ENCODE results near the gene DGKQ. TPM values are rescaled to one million over a fixed set of nuclear protein-coding genes. Genes with fewer than 3 reads are reported as not detected.
A peak's percentile ranks its signal among the peaks of the same experiment; 100 is the strongest.

DGKQ gene
- total RNA-seq, 1 donor from 2014 or later, result 15.4 TPM

DNA sequence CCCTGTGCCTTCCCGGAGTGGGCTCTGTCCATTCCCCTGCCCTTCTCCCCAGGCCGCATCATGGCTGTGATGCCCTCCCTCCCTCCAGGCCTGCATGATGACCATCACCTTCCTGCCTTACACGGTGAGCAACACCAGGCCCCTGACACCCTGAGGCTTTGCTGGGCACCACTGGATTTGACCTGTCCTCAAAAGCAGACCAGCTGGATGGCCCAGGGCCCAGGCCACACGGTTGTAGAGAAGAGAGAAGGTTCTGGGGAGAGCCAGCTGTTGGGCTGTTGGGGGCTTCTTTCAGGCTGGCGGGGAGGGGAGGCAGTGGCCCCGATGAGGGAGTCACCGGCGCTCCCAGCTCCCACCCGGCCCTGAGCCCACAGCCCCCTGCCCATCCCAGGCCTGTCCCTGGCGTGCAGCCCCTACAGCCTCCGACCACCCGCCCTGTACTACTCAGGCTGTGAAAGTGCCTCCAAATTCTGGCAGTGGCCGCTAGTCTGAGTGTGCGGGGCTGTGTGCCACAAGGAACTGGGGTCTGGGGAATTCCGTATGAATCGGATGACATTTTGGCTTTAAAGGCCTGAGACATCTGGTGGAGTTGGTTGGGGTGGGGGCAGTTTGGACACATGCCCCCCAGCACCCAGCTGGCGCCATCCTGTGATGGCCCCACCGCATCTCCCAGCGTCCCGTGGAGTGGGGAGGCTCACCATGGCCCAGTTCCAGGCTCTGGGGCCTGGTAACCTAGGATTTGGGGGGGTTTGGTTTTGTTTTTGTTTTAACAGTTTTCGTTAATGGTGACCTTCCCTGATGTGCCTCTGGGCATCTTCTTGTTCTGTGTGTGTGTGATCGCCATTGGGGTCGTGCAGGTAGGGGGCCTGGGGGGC, 21.5 kb downstream of the DGKQ start:
- Mint-ChIP-seq H3K4me1 (ENCODE audit: low read depth) (no peaks in the 10 kb centered on the region), H3K27me3 (ENCODE audit: low read depth) (no peaks in the 10 kb centered on the region), H3K36me3 (ENCODE audit: low read depth) (peaks cover 7% of the 10 kb centered on the region), H3K4me3 (ENCODE audit: unreplicated experiment) (no peak overlapping the region), H3K27ac (ENCODE audit: unreplicated experiment) (no peak overlapping the region), H3K9me3 (ENCODE audit: low read depth) (no peaks in the 10 kb centered on the region)
- peak; percentile 85 for DNase-seq (ENCODE audit: low spot score)
- no peak for TF ChIP-seq CTCF (IDR thresholded peaks at IDR 0.05)

- no peak for TF ChIP-seq CTCF (IDR thresholded peaks at IDR 0.05)
- H3K4me1 Mint-ChIP-seq (ENCODE audit: low read depth), result no peaks in the 10 kb centered on the region
- H3K4me3 Mint-ChIP-seq (ENCODE audit: unreplicated experiment), result no peak overlapping the region
Observed at GRCh38 chr4:951186-951585, 22.2 kb downstream of the DGKQ start.

DNA sequence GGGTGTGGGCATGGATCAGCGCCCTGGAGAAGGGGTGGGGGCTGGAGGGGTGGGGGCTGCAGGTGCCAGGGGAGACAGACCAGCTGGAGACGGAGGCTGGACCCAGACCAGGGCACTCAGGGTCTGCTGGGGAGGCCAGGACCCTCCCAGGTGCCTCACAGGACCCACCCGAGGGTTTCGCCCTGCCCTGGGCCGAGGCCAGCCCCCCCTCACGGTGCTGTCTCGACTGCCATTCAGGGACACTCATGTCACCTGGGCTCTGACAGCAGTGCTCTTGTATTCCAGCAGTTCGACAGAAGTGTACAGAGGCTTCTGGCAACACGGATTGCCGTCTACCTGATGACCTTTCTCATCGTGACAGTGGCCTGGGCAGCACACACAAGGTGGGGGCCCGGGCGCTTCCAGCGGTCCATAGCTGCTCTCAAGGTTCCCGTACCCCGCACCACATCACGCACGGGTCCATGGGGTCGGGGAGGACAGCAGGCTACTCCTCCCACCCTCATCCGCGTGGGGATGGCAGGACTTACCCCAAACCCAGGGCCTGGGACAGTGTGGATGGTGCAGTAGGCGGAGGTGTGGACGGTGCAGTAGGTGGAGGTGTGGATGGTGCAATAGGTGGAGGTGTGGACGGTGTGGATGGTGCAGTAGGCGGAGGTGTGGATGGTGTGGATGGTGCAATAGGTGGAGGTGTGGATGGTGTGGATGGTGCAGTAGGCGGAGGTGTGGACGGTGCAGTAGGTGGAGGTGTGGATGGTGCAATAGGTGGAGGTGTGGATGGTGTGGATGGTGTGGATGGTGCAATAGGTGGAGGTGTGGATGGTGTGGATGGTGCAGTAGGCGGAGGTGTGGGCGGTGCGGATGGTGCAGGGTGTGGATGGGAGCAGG, 23.0 kb downstream of the DGKQ start:
- peak; percentile 87 for DNase-seq (ENCODE audit: low spot score)
- Mint-ChIP-seq H3K27ac (ENCODE audit: unreplicated experiment) (no peak overlapping the region), H3K9me3 (ENCODE audit: low read depth) (no peaks in the 10 kb centered on the region), H3K36me3 (ENCODE audit: low read depth) (peaks cover 7% of the 10 kb centered on the region), H3K27me3 (ENCODE audit: low read depth) (no peaks in the 10 kb centered on the region), H3K4me1 (ENCODE audit: low read depth) (peaks cover 7% of the 10 kb centered on the region), H3K4me3 (ENCODE audit: unreplicated experiment) (no peak overlapping the region)
- no peak for TF ChIP-seq CTCF (IDR thresholded peaks at IDR 0.05)

More at GRCh38 chr4:951186-951585, 22.2 kb downstream of the DGKQ start:
- DNase-seq (ENCODE audit: low spot score), result peak; percentile 55
- Mint-ChIP-seq H3K36me3 (ENCODE audit: low read depth) (peaks cover 7% of the 10 kb centered on the region), H3K27ac (ENCODE audit: unreplicated experiment) (no peak overlapping the region), H3K9me3 (ENCODE audit: low read depth) (no peaks in the 10 kb centered on the region), H3K27me3 (ENCODE audit: low read depth) (no peaks in the 10 kb centered on the region)

GRCh38 chr4:949656-950055, 23.7 kb downstream of the DGKQ start:
- Mint-ChIP-seq H3K9me3 (ENCODE audit: low read depth) (no peaks in the 10 kb centered on the region), H3K36me3 (ENCODE audit: low read depth) (peaks cover 4% of the 10 kb centered on the region), H3K27ac (ENCODE audit: unreplicated experiment) (no peak overlapping the region), H3K4me3 (ENCODE audit: unreplicated experiment) (no peak overlapping the region), H3K4me1 (ENCODE audit: low read depth) (peaks cover 11% of the 10 kb centered on the region), H3K27me3 (ENCODE audit: low read depth) (no peaks in the 10 kb centered on the region)
- DNase-seq (ENCODE audit: low spot score), result peak; percentile 41
- no peak for TF ChIP-seq CTCF (IDR thresholded peaks at IDR 0.05)

- Mint-ChIP-seq H3K36me3 (ENCODE audit: low read depth) (no peaks in the 10 kb centered on the region), H3K27ac (ENCODE audit: unreplicated experiment) (no peak overlapping the region), H3K9me3 (ENCODE audit: low read depth) (no peaks in the 10 kb centered on the region), H3K4me3 (ENCODE audit: unreplicated experiment) (no peak overlapping the region), H3K27me3 (ENCODE audit: low read depth) (no peaks in the 10 kb centered on the region), H3K4me1 (ENCODE audit: low read depth) (peaks cover 11% of the 10 kb centered on the region)
- DNase-seq (ENCODE audit: low spot score), result peak; percentile 82
- TF ChIP-seq CTCF (IDR thresholded peaks at IDR 0.05), result no peak
Observed at GRCh38 chr4:948936-949300, 24.5 kb downstream of the DGKQ start.

Measured in chondrocyte (in vitro differentiated cells).